DOHH2 (cell line): ENCODE data around the gene GLOD4.

Experiments
- EZH2phosphoT487 ChIP-seq: fragments of 200-600 bp; sonication (generic); IDR thresholded peaks from 2 replicates; pipeline ENCODE4 v1.6.1; 2017; ENCODE audit warnings: borderline replicate concordance, mild to moderate bottlenecking, antibody characterized with exemption, low read length, moderate library complexity, mixed read lengths
- TF ChIP-seq, protein P1 (sequence below): fragments of 200-600 bp; sonication (generic); IDR thresholded peaks from one replicate; pipeline ENCODE4 v1.5.1; 2014; ENCODE audit warnings: antibody characterized with exemption, mild to moderate bottlenecking, low read depth, low read length; ENCODE audit not compliant: poor library complexity, severe bottlenecking

DNA sequence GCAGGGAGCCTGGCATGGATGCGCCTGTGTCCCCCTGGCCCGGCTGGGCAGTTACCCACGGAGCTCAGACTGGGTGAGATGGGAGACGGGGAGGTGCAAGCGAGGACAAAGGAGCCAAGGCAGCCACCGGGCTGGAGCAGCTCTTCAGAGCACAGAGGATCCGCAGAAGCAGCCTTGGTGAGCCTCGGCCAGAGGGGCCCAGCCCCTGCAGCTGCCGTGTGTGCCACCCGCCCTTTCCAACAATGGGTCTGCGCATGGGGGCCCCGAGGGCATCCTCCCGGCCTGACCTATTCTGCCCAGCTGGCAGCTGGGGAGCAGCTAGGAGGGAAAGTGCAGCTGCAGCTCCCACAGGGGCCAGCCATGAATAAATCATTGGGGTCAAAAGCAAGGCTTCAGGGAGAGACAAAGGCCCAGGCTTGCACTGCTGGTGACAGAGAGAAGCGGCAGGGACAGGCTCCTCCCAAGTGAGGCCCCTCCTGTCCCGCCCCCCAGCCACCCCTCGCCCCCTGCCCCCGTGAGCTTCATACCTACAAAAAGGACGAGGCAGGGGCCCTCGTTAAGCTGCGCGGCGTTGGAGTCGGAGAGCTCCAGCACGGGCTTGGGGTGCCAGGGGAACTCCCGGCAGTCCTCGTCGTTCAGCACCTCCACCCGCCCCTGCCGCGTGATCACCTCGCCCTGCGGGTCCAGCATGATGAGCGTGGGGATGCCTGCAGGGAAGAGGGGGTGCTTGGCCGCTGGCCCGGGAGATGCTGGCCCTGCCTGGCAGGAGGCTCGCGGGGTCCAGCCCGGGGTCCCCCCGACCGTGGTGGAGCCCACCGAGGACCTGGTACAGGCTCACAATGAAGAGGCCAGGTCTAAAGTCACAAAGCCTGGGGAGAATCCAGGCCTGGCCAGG lies 22.7 kb upstream of the GLOD4 start:
- no peak for TF ChIP-seq EZH2phosphoT487
- TF ChIP-seq, protein P1, sequence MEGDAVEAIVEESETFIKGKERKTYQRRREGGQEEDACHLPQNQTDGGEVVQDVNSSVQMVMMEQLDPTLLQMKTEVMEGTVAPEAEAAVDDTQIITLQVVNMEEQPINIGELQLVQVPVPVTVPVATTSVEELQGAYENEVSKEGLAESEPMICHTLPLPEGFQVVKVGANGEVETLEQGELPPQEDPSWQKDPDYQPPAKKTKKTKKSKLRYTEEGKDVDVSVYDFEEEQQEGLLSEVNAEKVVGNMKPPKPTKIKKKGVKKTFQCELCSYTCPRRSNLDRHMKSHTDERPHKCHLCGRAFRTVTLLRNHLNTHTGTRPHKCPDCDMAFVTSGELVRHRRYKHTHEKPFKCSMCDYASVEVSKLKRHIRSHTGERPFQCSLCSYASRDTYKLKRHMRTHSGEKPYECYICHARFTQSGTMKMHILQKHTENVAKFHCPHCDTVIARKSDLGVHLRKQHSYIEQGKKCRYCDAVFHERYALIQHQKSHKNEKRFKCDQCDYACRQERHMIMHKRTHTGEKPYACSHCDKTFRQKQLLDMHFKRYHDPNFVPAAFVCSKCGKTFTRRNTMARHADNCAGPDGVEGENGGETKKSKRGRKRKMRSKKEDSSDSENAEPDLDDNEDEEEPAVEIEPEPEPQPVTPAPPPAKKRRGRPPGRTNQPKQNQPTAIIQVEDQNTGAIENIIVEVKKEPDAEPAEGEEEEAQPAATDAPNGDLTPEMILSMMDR = no peak
